T-helper 9 cell (primary cell): ENCODE measurements around the gene XCL2.
"Not testable (repeated sequence)": the region's sequence is repeated elsewhere in the genome, so short reads cannot be mapped to it uniquely, and the experiment has no call there.

ENCODE experiments used
- DNase-seq: peaks from one replicate; pipeline ENCODE4 v3.0.0-alpha.2; 2020

Gene XCL2

GRCh38 chr1:168556647-168557046 is 12.8 kb upstream of the XCL2 start:
- no peak for DNase-seq

DNA sequence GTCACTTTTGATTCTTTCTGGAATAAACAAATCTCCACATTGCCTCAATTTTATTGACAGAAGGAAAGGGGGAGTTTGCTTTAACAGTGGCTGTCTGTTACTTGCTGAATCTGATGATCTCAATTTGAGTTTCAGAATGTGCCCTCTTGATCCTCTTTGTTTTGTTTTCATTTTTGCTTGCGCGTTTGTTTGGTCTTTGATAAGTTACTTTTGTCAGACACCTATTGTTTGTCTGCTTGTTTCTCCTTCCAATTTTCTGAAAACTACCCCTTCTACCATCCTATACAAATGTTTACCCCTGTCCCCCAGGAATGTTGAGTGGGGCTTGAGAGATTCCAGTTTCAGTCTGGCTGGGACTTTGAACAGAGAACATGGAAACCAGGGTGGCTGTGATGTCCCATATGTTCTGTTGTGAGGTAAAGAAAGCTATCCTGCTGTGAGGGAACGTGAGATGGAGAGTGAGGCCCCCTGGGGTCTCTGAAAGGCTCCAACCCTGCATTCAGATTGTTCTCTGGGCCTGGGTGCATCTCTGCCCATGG is 11.8 kb upstream of the XCL2 start:
- DNase-seq, result no peak

GRCh38 chr1:168554603-168555483 is 11.0 kb upstream of the XCL2 start:
- no peak for DNase-seq

GRCh38 chr1:168553680-168554553 is 10.1 kb upstream of the XCL2 start:
- no peak for DNase-seq

- DNase-seq, result no peak
These were observed 9.2 kb upstream of the XCL2 start for GRCh38 chr1:168552961-168553360.

- DNase-seq, result no peak
These were observed 7.9 kb upstream of the XCL2 start for GRCh38 chr1:168551688-168552087.

DNA sequence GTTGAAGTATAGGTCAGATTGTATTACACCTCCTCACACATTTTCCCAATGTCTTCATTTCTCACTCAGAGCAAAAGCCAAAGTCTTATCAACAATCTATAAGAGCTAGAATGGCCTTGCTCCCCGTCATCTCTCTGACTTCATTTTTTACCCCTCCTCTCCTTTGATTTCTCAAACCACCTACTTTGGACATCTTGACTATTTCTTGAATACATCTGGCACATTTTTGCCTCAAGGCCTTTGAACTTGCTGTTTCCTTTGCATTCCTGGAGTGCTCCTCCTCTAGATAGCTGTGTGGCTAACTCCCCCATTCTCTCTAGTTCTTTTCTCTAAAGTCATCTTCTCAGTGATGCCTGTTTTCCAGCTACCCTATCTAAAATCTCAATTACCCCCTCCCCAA is 7.2 kb upstream of the XCL2 start:
- no peak for DNase-seq

GRCh38 chr1:168546553-168546895 is 2.7 kb upstream of the XCL2 start:
- not testable (repeated sequence) for DNase-seq

- DNase-seq, result not testable (repeated sequence)
These were observed 2.1 kb upstream of the XCL2 start for GRCh38 chr1:168545678-168546552.

DNA sequence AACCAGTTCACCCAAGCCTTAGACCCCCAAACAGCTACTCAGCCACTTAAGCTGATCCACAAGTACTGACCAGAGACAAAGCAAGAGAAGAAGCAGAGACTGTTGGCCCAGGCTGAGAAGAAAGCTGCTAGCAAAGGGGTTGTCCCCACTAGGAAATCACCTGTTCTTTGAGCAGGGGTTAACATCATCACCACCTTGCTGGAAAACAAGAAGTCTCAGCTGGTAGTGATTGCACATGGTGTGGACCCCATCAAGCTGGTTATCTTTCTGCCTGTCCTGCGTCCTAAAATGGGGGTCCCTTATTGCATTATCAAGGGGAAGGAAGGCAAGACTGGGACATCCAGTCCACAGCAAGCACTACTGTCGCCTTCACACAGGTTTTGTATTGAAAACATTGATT is 819 bp downstream of the XCL2 start:
- DNase-seq, result not testable (repeated sequence)

GRCh38 chr1:168540798-168541197 is 3.0 kb downstream of the XCL2 start:
- DNase-seq, result not testable (repeated sequence)

DNA sequence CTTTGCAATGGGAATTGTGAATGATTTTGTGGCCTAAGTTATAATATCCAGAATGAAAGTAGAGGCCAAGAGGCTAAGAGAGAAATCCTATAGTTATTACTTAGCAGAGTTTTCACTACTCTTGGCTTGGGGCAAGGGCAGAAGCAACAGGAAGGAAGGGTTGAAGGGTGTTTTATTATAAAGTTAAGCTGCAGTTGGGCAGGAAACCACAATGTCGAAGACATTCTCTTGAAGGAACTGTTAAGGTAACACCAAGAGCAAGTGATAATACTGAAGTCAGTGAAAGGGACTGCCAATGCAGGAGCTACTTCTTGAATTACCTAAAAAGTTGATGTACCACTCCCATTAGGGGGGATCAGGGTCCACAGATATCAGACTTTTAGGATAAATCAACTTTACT is 8.3 kb downstream of the XCL2 start:
- DNase-seq, result no peak

GRCh38 chr1:168531615-168532345 is 12.0 kb downstream of the XCL2 start:
- no peak for DNase-seq

DNA sequence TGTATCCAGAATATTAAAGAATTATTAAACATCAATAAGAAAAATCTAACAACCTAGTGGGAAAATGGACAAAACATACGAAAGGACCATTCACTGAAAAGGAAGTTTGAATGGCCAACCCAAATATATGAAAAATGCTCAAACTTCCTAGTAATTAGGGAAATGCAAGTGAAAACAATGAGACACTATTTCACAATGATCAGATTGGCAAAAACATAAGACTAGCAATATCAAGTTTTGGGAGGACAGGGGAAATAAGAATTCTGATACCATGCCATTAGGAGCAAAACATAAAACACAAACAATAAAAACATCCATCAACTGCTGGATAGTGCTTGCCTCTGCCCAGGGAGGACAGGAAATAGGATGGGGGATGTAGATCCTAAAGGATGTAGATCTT is 14.3 kb downstream of the XCL2 start:
- no peak for DNase-seq

- no peak for DNase-seq
These were observed 22.3 kb downstream of the XCL2 start for GRCh38 chr1:168521401-168522000.

- DNase-seq, result no peak
These were observed 23.0 kb downstream of the XCL2 start for GRCh38 chr1:168520832-168521231.

DNA sequence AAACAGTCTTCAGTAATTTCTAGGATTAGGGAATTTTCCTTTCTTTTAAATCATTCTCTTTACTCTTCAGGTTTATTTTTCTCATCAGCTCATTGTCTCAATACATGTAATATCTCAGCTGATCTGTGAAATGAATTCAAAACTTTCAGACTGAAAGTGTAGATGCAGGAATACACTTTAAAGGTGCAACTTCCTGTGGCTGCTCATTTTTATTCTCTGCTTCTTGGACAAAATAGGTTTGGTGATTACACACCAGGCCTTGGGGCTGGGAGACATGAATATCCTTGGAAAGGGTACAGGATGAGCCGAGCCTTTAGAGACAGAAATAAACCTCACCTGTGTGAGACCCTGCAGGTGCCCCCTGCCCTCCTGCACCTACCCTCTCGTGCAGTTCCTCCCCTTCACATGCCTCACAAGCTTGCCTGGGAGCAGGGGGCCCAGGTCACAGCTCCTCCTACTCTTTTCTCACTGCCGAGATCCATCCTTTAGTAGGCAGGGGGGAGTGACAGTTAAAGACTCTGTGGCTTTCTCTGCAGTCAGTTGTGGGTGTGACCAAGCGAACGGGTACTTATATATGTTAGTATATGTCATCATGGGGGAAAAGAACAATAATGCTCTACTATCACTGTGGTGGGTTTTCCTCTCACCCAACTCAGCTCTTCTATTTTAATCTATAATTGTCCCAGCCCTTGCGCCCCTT is 23.6 kb downstream of the XCL2 start:
- DNase-seq, result no peak

GRCh38 chr1:168518813-168519212 is 25.0 kb downstream of the XCL2 start:
- no peak for DNase-seq

GRCh38 chr1:168518201-168518689 is 25.6 kb downstream of the XCL2 start:
- DNase-seq, result no peak

GRCh38 chr1:168514455-168514854 is 29.3 kb downstream of the XCL2 start:
- DNase-seq, result no peak
